ENCODE measurements around the gene EXOG. TPM values are rescaled to one million over a fixed set of nuclear protein-coding genes. Genes with fewer than 3 reads are reported as not detected.

Gene EXOG
- total RNA-seq, 1 donor from 2014 or later, result 16.5 TPM

DNA sequence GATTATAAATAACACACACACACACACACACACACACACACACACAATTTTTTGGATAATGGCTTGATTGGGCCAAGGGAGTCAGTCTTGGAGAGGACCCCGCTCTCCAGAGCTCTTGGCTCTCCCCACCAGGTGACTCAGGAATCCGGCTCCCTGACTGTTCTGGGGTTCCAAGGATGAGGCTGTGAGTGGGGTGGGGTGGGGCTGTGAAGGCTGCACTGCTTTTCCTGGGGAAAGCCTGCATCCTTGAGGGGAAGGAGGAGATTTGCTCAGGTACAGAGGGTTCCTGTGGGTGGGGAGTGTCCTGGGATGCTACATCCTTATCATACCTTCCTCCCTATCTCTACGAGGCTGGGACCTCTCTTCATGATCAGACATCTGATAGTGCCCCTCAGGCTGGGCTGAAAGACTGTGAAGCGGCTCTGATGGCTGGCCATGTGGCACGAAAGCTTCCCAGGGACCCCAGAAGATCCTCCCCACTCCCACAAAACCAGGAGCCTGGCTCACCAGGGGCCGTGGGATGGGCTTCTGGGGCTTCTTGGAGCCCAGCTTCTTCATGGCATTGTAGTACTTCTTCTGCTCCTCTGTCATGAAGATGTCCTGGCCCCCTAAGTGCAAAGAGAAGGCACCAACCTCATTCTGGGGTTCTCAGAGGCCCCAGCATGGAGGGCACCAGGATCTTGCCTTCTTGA is 59.2 kb downstream of the EXOG start:
- H3K27me3 Mint-ChIP-seq (ENCODE audit: low read depth), result peaks cover 7% of the 10 kb centered on the region
- H3K4me3 Mint-ChIP-seq (ENCODE audit: unreplicated experiment), result no peak overlapping the region
- peaks cover 5% of the 10 kb centered on the region for H3K9me3 Mint-ChIP-seq (ENCODE audit: low read depth)
- H3K4me1 Mint-ChIP-seq (ENCODE audit: low read depth), result no peaks in the 10 kb centered on the region
- no peak for DNase-seq (ENCODE audit: low spot score)
- TF ChIP-seq, protein P1, sequence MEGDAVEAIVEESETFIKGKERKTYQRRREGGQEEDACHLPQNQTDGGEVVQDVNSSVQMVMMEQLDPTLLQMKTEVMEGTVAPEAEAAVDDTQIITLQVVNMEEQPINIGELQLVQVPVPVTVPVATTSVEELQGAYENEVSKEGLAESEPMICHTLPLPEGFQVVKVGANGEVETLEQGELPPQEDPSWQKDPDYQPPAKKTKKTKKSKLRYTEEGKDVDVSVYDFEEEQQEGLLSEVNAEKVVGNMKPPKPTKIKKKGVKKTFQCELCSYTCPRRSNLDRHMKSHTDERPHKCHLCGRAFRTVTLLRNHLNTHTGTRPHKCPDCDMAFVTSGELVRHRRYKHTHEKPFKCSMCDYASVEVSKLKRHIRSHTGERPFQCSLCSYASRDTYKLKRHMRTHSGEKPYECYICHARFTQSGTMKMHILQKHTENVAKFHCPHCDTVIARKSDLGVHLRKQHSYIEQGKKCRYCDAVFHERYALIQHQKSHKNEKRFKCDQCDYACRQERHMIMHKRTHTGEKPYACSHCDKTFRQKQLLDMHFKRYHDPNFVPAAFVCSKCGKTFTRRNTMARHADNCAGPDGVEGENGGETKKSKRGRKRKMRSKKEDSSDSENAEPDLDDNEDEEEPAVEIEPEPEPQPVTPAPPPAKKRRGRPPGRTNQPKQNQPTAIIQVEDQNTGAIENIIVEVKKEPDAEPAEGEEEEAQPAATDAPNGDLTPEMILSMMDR (IDR thresholded peaks at IDR 0.05), result no peak
- H3K27ac Mint-ChIP-seq (ENCODE audit: unreplicated experiment), result no peak overlapping the region
- no peaks in the 10 kb centered on the region for H3K36me3 Mint-ChIP-seq (ENCODE audit: low read depth)

DNA sequence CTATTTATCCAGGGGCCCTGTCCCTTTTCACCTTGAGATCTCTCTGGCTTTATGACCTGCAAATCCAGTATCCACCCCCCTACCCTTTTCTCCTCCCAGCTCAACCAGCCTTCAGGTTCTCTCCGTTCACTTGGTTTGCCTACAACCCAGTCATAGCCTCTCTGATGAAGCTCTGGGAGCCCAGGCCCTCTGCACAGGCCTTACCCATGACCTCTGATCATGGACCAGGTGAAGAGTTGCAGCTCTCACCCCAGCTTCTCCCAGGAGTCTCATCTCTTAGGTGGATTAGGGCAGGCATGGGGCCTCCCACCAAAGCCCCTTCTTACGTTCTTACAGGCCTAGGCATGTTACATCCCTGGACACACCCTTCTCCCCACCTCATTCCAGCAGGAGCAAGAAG is 59.8 kb downstream of the EXOG start:
- Mint-ChIP-seq H3K36me3 (ENCODE audit: low read depth) (no peaks in the 10 kb centered on the region), H3K4me3 (ENCODE audit: unreplicated experiment) (no peak overlapping the region), H3K4me1 (ENCODE audit: low read depth) (no peaks in the 10 kb centered on the region), H3K27ac (ENCODE audit: unreplicated experiment) (peak overlapping the region; percentile 49), H3K9me3 (ENCODE audit: low read depth) (peaks cover 5% of the 10 kb centered on the region), H3K27me3 (ENCODE audit: low read depth) (peaks cover 7% of the 10 kb centered on the region)
- no peak for DNase-seq (ENCODE audit: low spot score)
- TF ChIP-seq, protein P1 (IDR thresholded peaks at IDR 0.05), result no peak

DNA sequence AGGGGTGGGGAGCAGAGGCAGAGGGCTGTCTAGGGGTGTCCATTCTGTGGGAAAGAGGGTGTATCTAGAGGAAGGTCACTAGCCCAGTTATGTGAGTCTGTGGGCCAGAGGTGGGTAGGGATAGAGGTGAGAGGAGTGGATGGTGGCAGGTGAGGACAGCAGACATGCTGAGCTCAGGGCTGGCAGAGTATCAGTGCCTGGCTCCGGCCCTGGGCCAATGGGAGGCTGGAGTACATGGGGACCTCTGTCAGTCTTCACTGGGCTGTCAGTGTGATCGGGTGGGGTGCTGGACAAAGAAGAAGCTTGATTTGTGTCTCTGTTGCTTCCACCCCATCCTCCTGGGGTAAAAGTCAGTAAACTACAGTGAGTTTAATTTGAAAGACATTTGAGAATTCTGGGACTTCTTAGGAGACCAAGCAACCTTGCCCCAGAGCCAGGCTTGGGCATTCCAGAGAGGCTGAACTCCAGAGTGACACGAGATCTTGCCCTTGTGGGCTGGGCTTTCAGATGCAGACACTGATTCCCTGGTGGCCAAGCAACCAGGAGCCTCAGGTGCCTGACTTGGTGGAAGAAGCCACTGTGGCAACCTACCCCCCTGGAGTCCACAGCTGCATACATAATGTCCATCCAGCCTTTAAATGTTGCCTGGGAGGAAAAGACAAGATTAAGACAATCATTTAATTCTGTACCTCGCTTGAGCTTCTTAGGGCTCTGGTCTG is 60.7 kb downstream of the EXOG start:
- TF ChIP-seq, protein P1 (IDR thresholded peaks at IDR 0.05), result no peak

DNA sequence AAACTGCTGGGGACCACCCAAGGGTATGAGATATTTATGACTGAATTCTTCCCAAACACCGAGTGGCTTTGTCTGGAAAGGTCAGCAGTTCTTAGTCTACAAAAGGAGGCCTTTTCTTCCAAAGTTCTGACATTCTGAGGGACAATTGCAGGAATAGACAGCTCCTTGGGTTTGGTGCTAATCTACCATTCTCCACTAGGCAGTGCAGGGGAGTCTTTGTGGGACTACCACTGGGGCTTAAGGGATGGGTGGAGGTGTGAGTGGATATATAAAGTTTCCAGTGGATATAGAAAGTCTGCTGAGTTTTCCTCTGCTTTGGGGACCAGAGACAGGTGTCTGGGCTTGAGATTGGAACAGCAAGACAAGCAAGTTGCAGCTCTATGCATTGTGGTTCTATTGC is 62.7 kb downstream of the EXOG start:
- Mint-ChIP-seq H3K4me1 (ENCODE audit: low read depth) (no peaks in the 10 kb centered on the region), H3K9me3 (ENCODE audit: low read depth) (peaks cover 5% of the 10 kb centered on the region), H3K36me3 (ENCODE audit: low read depth) (no peaks in the 10 kb centered on the region), H3K4me3 (ENCODE audit: unreplicated experiment) (no peak overlapping the region), H3K27me3 (ENCODE audit: low read depth) (peaks cover 4% of the 10 kb centered on the region), H3K27ac (ENCODE audit: unreplicated experiment) (no peak overlapping the region)
- TF ChIP-seq, protein P1 (IDR thresholded peaks at IDR 0.05), result no peak
- DNase-seq (ENCODE audit: low spot score), result no peak

More for the DNA sequence above, 60.7 kb downstream of the EXOG start:
- H3K36me3 Mint-ChIP-seq (ENCODE audit: low read depth), result no peaks in the 10 kb centered on the region
- H3K27ac Mint-ChIP-seq (ENCODE audit: unreplicated experiment), result no peak overlapping the region
- peaks cover 7% of the 10 kb centered on the region for H3K27me3 Mint-ChIP-seq (ENCODE audit: low read depth)
- H3K4me3 Mint-ChIP-seq (ENCODE audit: unreplicated experiment), result no peak overlapping the region
- no peaks in the 10 kb centered on the region for H3K4me1 Mint-ChIP-seq (ENCODE audit: low read depth)
- no peak for DNase-seq (ENCODE audit: low spot score)
- peaks cover 5% of the 10 kb centered on the region for H3K9me3 Mint-ChIP-seq (ENCODE audit: low read depth)

DNA sequence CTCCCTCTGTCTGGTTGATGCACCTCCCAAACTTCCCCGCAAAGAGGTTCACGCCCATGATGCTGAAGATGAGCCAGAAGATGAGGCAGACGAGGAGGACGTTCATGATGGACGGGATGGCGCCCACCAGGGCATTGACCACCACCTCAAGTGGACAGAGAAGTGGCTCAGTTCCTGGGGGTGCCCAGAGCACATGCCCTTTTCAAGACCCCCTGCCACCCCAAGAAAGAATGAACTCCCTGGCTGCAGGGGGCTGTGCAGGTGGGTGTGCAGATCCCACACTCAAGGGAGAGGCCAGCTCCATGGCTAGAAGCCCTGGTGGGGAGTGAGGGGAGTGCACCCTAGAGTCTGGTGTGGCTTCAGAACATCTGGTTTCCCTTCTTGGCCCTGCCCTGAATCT is 64.1 kb downstream of the EXOG start:
- TF ChIP-seq, protein P1 (IDR thresholded peaks at IDR 0.05), result no peak

More for the DNA sequence above, 64.1 kb downstream of the EXOG start:
- Mint-ChIP-seq H3K27ac (ENCODE audit: unreplicated experiment) (no peak overlapping the region), H3K36me3 (ENCODE audit: low read depth) (no peaks in the 10 kb centered on the region), H3K27me3 (ENCODE audit: low read depth) (peaks cover 4% of the 10 kb centered on the region), H3K4me1 (ENCODE audit: low read depth) (no peaks in the 10 kb centered on the region), H3K4me3 (ENCODE audit: unreplicated experiment) (no peak overlapping the region), H3K9me3 (ENCODE audit: low read depth) (peaks cover 3% of the 10 kb centered on the region)
- DNase-seq (ENCODE audit: low spot score), result no peak

All from chondrocyte (in vitro differentiated cells).